Endodermal cell (in vitro differentiated cells): ENCODE measurements around the gene KAT2A. TPM values are rescaled to one million over a fixed set of nuclear protein-coding genes. Genes with fewer than 3 reads are reported as not detected.

Experiments used
- DNase-seq: peaks from one replicate; pipeline ENCODE4 v3.0.0-alpha.2; 2017
- H3K27ac ChIP-seq: 2 replicates; pipeline ENCODE4 v1.5.1; 2013; ENCODE audit warnings: mild to moderate bottlenecking, low read depth, low read length, moderate library complexity
- H3K27me3 ChIP-seq: 2 replicates; pipeline ENCODE4 v1.6.1; 2013; ENCODE audit warnings: mild to moderate bottlenecking, low read length, moderate library complexity; ENCODE audit not compliant: insufficient read depth, control insufficient read depth, poor library complexity, severe bottlenecking
- H3K36me3 ChIP-seq: 2 replicates; pipeline ENCODE4 v1.7.0; 2013; ENCODE audit warnings: mild to moderate bottlenecking, low read length, moderate library complexity; ENCODE audit not compliant: control insufficient read depth, insufficient read depth
- H3K4me1 ChIP-seq: one replicate; pipeline ENCODE4 v1.7.0; 2013; ENCODE audit warnings: low read length; ENCODE audit not compliant: control insufficient read depth, insufficient read depth
- H3K4me3 ChIP-seq: 2 replicates; pipeline ENCODE4 v1.5.1; 2013; ENCODE audit warnings: mild to moderate bottlenecking, low read length, moderate library complexity
- H3K9ac ChIP-seq: 2 replicates; pipeline ENCODE4 v1.6.1; 2013; ENCODE audit warnings: mild to moderate bottlenecking, low read length, moderate library complexity; ENCODE audit not compliant: poor library complexity, severe bottlenecking; ENCODE audit errors: extremely low read depth
- H3K9me3 ChIP-seq: 2 replicates; pipeline ENCODE4 v1.6.1; 2013; ENCODE audit warnings: mild to moderate bottlenecking, low read length, moderate library complexity; ENCODE audit not compliant: control insufficient read depth
- H3K27ac Mint-ChIP-seq: 2 replicates; pipeline ENCODE4 v1.8.0; 2020; ENCODE audit warnings: mixed read lengths
- H3K27me3 Mint-ChIP-seq: 2 replicates; pipeline ENCODE4 v1.8.0; 2021; ENCODE audit warnings: mild to moderate bottlenecking, mixed read lengths; ENCODE audit not compliant: insufficient read depth
- H3K36me3 Mint-ChIP-seq: 2 replicates; pipeline ENCODE4 v1.8.0; 2020; ENCODE audit warnings: low read depth, mixed read lengths
- H3K4me1 Mint-ChIP-seq: 2 replicates; pipeline ENCODE4 v1.8.0; 2020; ENCODE audit warnings: mixed read lengths
- H3K4me3 Mint-ChIP-seq: 2 replicates; pipeline ENCODE4 v1.8.0; 2020; ENCODE audit warnings: mild to moderate bottlenecking, moderate library complexity, mixed read lengths
- H3K9me3 Mint-ChIP-seq: 2 replicates; pipeline ENCODE4 v1.8.0; 2020; ENCODE audit warnings: mild to moderate bottlenecking, mixed read lengths
- WGBS, 2 experiments: methylation state at CpG; one replicate each; pipeline versions ENCODE4 v1.1.5 to v1.1.7; 2013; ENCODE audit warnings: missing lambda C conversion rate in 2 of 2, mixed read lengths in 1 of 2; ENCODE audit not compliant: insufficient coverage in 1 of 2, insufficient read length in 1 of 2; 5-methylcytosine and 5-hydroxymethylcytosine counted together
- total RNA-seq, 2 donors: library from RNA; stranded (reverse); fragmentation: NEBNext Ultra II Directional in 1 of 2; extraction: Animal tissue kit (Norgen Biotek cat#: 25700) in 1 of 2; gene quantifications; 2 replicates in 1 of 2; 3 replicates in 1 of 2; pipeline ENCODE4 v1.2.1, GENCODE V29; 2021
- TF ChIP-seq, protein P1 (sequence below): fragments of 200-600 bp; sonication (generic); conservative IDR thresholded peaks from 2 replicates; pipeline ENCODE4 v1.5.0; 2021; ENCODE audit warnings: antibody characterized with exemption, mild to moderate bottlenecking

Gene KAT2A
- total RNA-seq, 2 donors from 2014 or later: 48.0 to 57.6 TPM

DNA sequence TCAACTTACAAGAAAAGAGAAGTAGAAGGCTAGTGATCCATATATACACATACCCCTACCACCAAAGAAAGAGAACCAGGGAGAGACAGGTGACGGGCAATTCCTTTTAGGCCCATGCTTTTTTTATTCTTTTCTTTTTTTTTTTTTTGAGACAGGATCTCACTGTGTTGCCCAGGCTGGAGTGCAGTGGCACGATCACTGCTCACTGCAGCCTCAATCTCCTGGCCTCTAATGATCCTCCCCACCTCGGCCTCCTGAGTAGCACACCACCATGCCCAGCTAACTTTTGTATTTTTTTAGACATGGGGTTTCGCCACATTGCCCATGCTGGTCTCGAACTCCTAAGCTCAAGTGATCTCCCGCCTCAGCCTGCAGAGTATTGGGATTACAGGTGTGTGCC is 6.2 kb upstream of the KAT2A start:
- Histone ChIP-seq H3K9ac (no peak overlapping the region), H3K36me3 (peaks cover 68% of the 10 kb centered on the region), H3K4me1 (no peaks in the 10 kb centered on the region), H3K9me3 (no peaks in the 10 kb centered on the region), H3K4me3 (no peak overlapping the region), H3K27ac (no peak overlapping the region), H3K27me3 (no peaks in the 10 kb centered on the region)
- DNase-seq: no peak
- H3K36me3 Mint-ChIP-seq: peaks cover 58% of the 10 kb centered on the region
- TF ChIP-seq, protein P1, sequence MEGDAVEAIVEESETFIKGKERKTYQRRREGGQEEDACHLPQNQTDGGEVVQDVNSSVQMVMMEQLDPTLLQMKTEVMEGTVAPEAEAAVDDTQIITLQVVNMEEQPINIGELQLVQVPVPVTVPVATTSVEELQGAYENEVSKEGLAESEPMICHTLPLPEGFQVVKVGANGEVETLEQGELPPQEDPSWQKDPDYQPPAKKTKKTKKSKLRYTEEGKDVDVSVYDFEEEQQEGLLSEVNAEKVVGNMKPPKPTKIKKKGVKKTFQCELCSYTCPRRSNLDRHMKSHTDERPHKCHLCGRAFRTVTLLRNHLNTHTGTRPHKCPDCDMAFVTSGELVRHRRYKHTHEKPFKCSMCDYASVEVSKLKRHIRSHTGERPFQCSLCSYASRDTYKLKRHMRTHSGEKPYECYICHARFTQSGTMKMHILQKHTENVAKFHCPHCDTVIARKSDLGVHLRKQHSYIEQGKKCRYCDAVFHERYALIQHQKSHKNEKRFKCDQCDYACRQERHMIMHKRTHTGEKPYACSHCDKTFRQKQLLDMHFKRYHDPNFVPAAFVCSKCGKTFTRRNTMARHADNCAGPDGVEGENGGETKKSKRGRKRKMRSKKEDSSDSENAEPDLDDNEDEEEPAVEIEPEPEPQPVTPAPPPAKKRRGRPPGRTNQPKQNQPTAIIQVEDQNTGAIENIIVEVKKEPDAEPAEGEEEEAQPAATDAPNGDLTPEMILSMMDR: no peak
- 83 to 91% methylated on average over 5 of the region's 6 CpGs for WGBS, 2 experiments
- H3K9me3 Mint-ChIP-seq: no peaks in the 10 kb centered on the region
- peaks cover 11% of the 10 kb centered on the region for H3K4me1 Mint-ChIP-seq
- no peak overlapping the region for H3K27ac Mint-ChIP-seq
- H3K4me3 Mint-ChIP-seq: no peak overlapping the region
- no peaks in the 10 kb centered on the region for H3K27me3 Mint-ChIP-seq

DNA sequence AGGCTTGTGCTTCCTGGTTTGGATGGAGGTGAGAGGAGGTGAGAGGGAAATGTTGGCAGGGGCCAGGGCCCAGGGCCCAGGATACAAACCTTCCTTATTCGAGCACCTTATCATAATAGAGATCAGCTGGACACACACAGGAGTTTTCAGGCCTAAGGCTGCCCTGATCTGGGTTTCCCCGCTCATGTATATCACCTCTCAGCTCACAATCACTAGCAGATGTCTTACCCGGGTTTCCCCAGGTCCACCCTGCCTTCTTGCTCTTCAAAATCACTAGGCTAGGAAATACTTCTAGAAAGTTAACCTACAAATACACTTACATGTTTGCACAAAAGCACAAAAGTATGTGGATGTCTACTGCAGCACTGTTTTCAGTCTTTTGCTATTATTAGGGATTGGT is 5.7 kb upstream of the KAT2A start:
- H3K27me3 Mint-ChIP-seq: no peaks in the 10 kb centered on the region
- TF ChIP-seq, protein P1: no peak
- H3K4me1 Mint-ChIP-seq: peaks cover 14% of the 10 kb centered on the region
- no peaks in the 10 kb centered on the region for H3K9me3 ChIP-seq
- H3K27ac Mint-ChIP-seq: no peak overlapping the region
- H3K9ac ChIP-seq: no peak overlapping the region
- DNase-seq: no peak
- H3K4me1 ChIP-seq: no peaks in the 10 kb centered on the region
- H3K27ac ChIP-seq: no peak overlapping the region
- no peak overlapping the region for H3K4me3 Mint-ChIP-seq
- no peaks in the 10 kb centered on the region for H3K9me3 Mint-ChIP-seq
- peaks cover 58% of the 10 kb centered on the region for H3K36me3 Mint-ChIP-seq
- H3K27me3 ChIP-seq: no peaks in the 10 kb centered on the region
- peaks cover 68% of the 10 kb centered on the region for H3K36me3 ChIP-seq
- 90 to 100% methylated on average over 2 to 3 of the region's 3 CpGs for WGBS, 2 experiments
- no peak overlapping the region for H3K4me3 ChIP-seq

GRCh38 chr17:42125565-42125964 is 4.4 kb upstream of the KAT2A start:
- H3K4me1 ChIP-seq: no peaks in the 10 kb centered on the region
- no peak for DNase-seq
- H3K9me3 ChIP-seq: no peaks in the 10 kb centered on the region
- H3K27ac ChIP-seq: no peak overlapping the region
- peaks cover 59% of the 10 kb centered on the region for H3K36me3 ChIP-seq
- Mint-ChIP-seq H3K36me3 (peaks cover 52% of the 10 kb centered on the region), H3K9me3 (no peaks in the 10 kb centered on the region), H3K4me3 (no peak overlapping the region), H3K27ac (no peak overlapping the region), H3K27me3 (no peaks in the 10 kb centered on the region), H3K4me1 (peaks cover 8% of the 10 kb centered on the region)
- H3K9ac ChIP-seq: no peak overlapping the region
- H3K4me3 ChIP-seq: no peak overlapping the region
- H3K27me3 ChIP-seq: no peaks in the 10 kb centered on the region
- TF ChIP-seq, protein P1: no peak
- 92 to 100% methylated on average over 4 to 12 of the region's 12 CpGs for WGBS, 2 experiments
